Measurements from ENCODE around the gene RAD21L1.

The RAD21L1 gene

DNA sequence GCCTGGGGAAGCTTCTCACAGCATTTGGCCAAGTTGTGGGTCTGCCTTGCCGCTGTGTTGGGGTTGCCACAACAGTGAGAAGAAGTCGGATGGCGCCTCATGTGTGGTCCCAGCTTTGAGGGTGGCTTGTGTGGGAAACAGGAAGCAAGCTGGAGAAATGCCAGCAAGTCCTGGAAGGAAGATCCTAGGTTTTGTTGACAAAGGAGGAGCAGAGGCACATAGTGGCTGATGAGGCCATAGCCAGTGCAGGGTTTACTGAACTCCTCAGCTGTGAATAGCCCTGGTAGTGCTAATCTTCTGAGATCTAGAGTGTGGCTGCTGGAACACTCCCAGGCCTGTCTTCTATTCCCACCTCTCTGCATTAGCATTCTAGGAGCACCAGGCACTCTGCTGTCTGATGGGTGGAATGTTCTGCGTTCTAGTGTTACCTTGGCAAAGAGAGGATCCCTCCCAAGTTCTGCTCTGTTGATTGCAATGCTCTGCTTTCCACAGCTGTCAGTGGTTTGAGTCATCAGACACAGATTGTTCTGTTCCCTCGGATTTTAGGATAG is 65.4 kb downstream of the RAD21L1 start:
- FAIRE-seq: no peak
- DNase-seq (ENCODE audit: insufficient read length, low spot score): no peak

DNA sequence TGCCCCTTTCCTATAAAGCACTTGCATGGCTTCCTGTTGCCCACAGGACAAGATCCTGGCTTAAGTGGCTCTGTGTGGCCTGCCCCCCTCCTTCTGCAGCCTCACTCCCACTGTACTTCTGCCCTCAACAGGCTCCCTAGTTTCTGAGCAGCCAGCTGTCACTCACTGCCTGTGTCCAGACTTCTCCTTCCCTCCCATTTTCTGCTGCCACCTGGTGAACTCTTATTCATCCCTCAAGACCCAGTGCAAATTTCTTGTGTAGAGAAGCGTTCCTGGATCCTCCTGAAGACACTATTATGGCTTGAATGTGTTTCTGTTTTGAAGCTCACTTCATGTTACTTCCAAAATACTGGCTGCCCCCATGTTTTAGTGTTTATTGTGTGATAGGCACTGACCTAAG is 66.8 kb downstream of the RAD21L1 start:
- FAIRE-seq: no peak
- no peak for DNase-seq (ENCODE audit: insufficient read length, low spot score)

DNA sequence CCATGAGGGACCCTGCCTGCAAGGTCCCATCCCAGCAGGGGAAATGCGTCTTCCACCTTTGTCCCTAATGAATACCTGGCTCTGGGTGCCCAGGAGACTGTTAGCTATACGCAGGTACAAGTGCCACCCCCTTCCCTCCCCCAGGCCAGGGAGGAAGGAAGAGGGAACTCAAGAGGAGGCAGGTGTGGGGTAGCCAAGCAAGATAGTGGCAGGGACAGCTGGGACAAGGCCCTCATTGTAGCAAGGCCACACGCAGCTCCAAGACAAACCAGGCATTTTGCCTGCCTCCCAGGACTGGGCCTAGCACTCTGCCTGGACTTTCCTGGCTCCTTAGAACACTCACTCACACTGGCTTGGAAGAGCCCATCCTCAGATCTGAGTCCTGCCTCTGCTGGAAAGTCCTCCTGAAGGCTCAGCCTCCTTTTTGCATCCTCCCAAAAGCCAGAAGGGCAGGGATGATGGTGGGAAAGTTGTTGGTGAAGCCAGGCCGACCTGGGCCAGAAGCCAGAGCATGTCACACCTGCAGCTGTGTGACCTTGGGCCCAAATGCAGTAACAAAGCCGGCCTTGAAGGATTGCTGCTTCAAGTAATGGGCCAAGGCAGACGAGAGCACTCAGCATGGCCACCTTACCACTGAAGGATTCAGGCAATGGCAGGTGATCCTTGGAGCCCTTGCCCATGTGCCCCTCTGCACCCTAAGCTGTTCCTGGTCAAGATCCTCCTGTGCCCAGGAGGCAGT is 68.0 kb downstream of the RAD21L1 start:
- FAIRE-seq (no peak), DNase-seq (ENCODE audit: insufficient read length, low spot score) (no peak)

DNA sequence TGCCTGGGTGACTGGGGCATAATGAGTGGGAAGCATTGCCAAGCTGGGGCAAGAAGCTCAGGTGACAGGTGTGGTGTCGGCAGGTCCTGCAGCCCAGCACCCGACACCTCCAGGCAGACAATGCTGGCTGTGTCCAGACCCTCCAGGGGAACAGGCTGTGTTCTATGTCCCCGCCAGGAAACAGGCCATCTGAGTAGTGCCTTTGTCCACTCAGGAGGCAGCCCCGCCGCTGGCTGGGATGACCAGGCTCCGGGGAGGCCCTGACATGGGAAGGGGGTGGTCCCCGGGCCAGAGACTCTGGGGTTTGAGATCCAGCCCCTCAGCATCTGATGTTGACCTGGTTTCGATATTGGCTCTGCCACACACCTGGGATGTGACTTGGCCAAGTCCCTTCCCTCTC is 68.7 kb downstream of the RAD21L1 start:
- no peak for FAIRE-seq
- no peak for DNase-seq (ENCODE audit: insufficient read length, low spot score)

DNA sequence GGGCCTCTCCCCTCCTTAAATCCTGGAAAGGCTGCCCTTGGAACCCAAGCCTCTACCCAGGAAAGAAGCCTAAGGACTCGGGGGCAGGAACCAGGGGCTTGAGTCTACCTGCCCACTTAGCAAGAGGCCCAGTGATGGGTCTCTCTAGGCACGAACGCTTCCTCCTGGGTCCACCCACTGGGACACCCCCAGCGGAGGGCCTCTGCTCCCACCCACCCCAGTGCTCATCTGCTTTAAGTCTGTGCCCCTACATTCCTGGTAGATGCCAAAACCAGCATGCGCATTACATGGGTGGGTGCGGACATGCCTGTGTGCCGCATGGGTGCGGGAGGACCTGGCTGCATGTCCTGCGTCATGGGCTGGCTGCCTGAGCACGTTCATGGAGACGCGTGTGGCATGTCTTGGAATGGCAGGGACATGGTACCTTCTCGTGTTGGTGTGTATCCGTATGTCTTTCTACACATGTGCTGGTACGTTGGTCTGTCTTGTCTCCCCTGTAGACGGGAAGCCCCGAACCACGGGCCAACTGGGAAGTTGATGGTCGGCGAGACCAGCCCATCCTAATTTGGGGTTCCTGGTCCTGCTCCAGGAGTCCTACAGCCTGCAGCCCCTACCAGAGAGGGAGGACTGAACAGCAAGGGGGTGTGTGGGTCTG is 69.6 kb downstream of the RAD21L1 start:
- no peak for FAIRE-seq

DNA sequence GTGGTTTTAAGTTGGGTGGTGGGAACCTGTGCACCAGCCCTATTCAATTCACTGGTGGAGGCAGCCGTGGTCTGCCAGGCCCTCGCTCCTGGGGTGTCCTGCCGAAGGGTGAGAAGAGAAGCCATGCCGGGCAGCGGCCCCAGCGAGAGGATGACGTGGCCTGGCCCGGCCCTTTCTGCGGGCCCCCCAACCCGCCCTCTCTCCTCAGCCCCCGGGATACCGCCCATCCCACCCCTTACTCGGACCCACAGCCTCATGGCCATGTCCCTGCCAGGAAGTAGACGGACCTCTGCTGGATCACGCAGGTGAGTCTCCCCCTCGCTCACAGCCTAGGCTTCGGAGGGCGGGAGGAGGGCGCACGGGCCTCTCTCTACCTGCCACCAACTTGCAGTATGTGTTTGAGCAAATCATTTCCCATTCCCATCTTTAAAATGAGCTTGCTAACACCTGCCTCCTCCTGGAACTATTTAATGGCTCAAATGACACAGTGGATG is 70.3 kb downstream of the RAD21L1 start:
- DNase-seq (ENCODE audit: insufficient read length, low spot score): no peak

More for the DNA sequence above, 69.6 kb downstream of the RAD21L1 start:
- DNase-seq (ENCODE audit: insufficient read length, low spot score): no peak

DNA sequence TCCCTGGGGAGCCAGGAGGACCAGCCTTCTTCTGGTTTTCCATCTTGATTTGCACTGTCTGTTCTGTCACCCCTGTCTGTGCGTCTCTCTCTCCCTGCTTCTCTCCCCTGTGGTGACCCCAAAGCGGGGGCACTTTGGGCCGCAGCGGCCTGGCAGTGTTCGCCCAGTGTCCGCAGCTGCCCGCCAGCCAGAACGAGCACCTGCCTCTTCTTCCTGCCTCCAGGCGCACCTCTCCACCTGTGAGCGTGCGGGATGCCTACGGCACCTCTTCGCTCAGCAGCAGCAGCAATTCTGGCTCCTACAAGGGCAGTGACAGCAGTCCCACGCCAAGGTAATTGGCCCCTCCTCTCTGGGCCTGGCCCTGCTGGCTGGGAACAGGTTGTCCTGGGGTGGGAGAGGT is 71.1 kb downstream of the RAD21L1 start:
- DNase-seq (ENCODE audit: insufficient read length, low spot score): no peak
- no peak for FAIRE-seq

More for the DNA sequence above, 70.3 kb downstream of the RAD21L1 start:
- FAIRE-seq: no peak

DNA sequence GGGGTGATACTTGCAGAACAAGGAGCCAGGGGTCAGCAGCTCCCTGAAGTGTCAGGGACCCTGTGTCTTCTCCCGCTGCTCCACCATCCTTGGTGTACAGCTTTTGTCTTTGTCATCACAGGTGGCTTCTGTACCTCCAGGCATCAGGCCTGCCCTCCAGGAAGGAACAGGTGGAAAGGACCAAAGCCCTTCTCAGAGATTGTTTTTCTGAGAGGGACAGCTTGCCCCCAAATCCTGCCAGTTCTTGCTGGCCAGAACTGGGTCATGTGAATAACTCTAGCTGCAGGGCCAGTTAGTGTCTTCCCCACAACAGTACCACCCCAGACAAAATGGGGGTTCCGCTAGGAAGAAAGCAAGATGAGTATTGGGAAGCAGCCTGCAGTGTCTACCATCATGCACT is 71.6 kb downstream of the RAD21L1 start:
- no peak for FAIRE-seq
- no peak for DNase-seq (ENCODE audit: insufficient read length, low spot score)

DNA sequence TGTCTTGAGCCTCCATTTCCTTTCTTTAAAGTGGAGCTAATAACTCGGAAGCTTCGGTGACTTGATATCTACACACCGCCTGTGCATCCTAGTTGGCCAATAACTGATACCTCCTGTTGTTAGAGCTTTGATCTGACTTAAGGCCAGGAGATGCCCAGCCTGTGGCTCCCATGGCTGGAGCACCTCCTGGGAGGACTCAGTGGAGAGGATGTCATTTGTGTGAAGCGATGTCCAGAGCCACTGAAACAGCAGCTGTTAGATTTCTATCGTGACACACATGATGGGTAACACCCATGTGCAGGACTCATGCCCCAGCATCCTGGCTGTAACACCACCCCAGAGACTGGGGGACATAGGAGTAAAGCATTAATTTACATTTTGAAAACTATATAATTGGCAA is 72.3 kb downstream of the RAD21L1 start:
- FAIRE-seq (no peak), DNase-seq (ENCODE audit: insufficient read length, low spot score) (no peak)

DNA sequence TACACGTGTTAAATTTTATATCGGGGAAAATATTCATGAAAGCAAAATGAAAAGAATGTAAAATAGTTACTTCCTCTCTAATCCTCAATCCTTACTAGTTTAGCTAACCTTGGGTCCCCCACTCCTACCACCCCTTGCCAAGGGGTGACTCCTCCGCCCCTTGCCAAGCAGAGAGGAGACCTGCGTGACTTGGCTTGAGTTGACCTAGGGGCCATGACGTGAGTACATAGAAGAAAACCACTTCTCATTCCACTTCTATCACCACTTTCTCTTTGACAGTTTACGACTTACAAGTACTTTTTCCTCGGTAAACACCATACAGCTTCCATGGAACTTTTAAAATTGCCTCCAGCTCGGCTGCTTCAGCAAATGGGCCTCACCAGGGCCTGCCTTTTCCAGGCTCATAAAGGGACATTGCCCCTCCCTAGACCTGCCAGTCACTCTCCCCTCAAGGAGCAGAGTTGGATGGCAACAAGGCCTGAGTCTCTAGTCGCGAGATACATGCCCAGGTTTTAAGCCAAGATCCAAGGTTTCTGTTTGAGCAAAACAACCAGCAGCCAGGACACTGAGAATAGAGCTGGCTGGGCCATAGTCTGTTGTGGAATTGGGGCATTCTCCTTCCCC is 73.2 kb downstream of the RAD21L1 start:
- no peak for DNase-seq (ENCODE audit: insufficient read length, low spot score)
- FAIRE-seq: no peak

DNA sequence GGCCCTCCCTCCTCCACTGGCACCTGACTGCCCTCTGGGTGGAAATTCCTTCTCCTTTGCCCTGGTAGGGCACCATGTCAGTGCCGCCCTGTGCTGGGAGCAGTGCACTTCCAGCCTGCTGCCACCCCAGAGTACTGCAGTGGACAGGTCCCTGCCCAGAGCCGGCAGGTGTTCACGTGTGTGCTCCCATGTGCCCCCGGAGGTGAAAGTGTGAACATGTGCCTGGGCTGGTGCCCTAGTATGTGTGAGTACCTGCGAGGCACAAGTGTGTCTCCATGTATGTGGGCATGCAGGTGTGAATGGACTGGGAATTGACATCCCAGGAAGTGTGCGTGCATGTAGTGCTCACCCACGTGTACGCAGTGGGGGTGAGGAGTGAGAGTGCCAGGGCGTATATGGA is 73.7 kb downstream of the RAD21L1 start:
- DNase-seq (ENCODE audit: insufficient read length, low spot score): peak; percentile 55
- FAIRE-seq: no peak

DNA sequence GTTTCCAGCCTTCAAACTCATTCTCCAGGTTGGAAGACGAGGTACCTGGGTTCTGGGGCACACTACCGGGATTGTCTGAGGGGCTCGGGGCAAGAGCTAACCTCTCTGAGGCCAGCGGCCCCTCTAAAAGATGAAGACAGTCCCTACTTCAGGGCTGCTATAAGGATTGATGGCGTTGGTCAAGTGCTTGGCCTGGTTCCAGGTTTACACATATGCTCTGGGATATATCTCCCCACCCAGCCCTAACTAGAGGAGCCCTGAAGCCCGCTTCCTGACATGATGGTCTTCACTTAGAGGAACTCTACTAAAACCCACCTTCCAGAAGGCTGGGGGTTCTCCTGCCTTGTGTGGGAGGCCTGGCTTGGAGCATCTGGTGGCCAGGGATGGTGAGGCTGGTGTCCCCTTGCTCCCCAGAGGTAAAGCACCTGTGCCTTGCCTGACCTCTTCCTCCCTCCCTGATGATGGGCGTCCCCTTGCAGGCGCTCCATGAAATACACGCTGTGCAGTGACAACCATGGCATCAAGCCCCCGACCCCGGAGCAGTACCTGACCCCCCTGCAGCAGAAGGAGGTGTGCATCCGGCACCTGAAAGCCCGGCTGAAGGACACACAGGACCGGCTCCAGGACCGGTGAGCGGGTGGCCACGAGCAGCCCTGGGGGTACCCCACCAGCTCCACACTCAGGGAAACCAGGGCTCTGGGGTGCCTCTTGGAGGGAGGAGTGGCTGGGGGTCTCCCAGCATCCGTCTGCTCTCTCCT is 74.4 kb downstream of the RAD21L1 start:
- DNase-seq (ENCODE audit: insufficient read length, low spot score) (no peak), FAIRE-seq (no peak)

DNA sequence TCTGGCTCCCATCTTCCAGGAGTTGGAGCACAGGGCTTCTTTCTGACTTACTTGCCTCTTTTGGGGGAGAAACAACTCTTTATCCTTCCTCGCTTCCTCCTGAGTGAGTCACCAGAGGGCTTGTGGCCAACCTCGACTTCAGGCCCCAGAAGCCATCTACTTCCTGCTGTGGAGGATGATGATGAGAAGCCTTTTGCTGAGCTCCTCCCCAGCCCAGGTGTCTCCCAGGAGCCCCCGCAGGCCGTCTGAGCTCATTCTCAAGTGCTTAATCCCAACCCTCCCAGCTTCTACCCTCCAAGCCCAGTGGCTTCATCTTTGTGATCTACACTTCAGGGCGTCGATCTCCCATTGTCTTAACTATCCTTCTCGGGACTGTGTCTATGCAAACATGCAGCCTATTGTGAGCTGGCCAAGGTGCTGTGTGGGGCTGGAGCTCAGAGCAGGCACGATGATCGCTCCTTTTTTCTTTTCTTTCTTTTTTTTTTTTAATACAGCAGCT is 75.2 kb downstream of the RAD21L1 start:
- FAIRE-seq: no peak
- no peak for DNase-seq (ENCODE audit: insufficient read length, low spot score)

DNA sequence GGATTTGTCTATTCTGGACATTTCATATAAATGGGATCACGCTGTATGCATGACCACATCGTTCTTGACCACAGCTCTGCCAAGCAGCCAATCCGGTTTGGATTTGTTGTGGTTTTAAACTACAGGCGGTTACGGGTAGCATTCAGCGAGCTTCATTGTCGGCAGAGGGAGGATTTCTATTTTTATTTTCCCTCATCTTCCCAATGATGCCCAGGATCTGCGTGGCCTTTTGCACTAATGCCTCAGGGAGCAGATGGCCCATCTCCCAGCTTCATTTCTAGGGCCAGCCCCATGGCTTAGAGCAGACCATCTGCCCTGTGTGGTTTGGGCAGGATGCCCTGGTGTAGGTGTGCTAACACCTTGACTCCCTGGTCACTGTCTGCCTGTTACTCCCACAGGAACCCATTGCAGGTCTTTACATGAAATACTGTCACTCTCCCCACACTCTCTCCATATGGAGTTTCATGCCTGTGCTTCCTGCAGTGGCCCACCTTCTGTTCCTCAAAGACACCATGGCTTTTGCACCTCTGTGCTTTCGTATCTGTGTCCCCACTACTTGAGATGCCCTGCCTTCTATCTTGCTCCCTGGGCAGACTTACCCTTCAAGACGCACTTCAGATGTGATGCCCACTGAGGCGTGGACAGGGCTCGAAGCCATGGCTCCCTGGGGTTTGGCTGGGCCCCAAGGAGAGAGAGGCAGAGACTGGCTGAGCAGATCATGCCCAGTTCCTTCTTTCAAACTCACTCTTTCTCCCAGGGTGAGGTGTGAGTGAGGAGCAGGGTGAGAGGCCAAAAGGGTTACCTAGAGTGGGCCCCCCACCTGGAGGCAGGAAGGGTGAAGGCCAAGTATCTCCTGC is 77.1 kb downstream of the RAD21L1 start:
- DNase-seq (ENCODE audit: insufficient read length, low spot score) (no peak), FAIRE-seq (no peak)

DNA sequence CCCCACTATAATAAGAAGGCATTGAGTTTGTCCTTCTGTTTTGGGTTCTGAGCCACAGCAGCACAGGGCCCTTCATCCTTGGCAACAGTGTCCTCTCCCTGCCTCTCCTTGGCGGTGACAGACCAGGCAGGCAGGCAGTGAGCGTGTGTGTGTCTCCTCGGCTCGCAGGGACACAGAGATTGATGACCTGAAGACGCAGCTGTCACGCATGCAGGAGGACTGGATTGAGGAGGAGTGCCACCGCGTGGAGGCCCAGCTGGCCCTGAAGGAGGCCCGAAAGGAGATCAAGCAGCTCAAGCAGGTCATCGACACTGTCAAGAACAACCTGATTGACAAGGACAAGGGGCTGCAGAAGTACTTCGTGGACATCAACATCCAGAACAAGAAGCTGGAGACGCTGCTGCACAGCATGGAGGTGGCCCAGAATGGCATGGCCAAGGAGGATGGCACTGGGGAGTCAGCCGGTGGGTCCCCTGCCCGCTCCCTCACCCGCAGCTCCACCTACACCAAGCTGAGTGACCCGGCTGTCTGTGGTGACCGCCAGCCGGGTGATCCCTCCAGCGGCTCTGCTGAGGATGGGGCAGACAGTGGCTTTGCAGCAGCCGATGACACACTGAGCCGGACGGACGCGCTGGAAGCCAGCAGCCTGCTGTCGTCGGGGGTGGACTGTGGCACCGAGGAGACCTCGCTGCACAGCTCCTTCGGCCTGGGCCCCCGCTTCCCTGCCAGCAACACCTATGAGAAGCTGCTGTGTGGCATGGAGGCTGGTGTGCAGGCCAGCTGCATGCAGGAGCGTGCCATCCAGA is 79.1 kb downstream of the RAD21L1 start:
- FAIRE-seq: no peak
- no peak for DNase-seq (ENCODE audit: insufficient read length, low spot score)
